Naive thymus-derived CD8-positive, alpha-beta T cell (primary cell): ENCODE data around the gene CSKMT. TPM values are rescaled to one million over a fixed set of nuclear protein-coding genes. Genes with fewer than 3 reads are reported as not detected.
A peak's percentile ranks its signal among the peaks of the same experiment; 100 is the strongest.

ENCODE experiments used
- ATAC-seq, 2 donors: fragments of 150-1000 bp; cut with Tn5 transposase in 1 of 2; sonication (Bioruptor Pico), chemical (Tn5 transposase) in 1 of 2; 1 replicate in 1 of 2; 2 replicates in 1 of 2; pipeline ENCODE4 v1.10.0; 2021; ENCODE audit warnings: mild to moderate bottlenecking in 2 of 2, moderate library complexity in 2 of 2
- POLR2A ChIA-PET: fragments of 350-600 bp; sonication (Branson Sonifier 250); formaldehyde crosslinking; loops from one replicate; lab custom pipeline; 2021; ENCODE audit warnings: antibody characterized with exemption; lab: Charles Lee
- DNase-seq, 10 donors: peaks; one replicate each; pipeline versions ENCODE4 v3.0.0 to v3.0.0-alpha.2; 2020 to 2022
- H3K27ac Mint-ChIP-seq, 10 donors: one replicate each; pipeline ENCODE4 v1.8.0; 2020 to 2022; ENCODE audit warnings: mild to moderate bottlenecking in 10 of 10, mixed read lengths in 10 of 10, moderate library complexity in 4 of 10, inconsistent platforms in 1 of 10
- H3K27me3 Mint-ChIP-seq, 5 donors: one replicate each; pipeline ENCODE4 v1.8.0; 2021 to 2022; ENCODE audit warnings: mixed read lengths in 5 of 5
- H3K36me3 Mint-ChIP-seq, 3 donors: one replicate each; pipeline ENCODE4 v1.8.0; 2020 to 2022; ENCODE audit warnings: mixed read lengths in 3 of 3, mild to moderate bottlenecking in 2 of 3, inconsistent platforms in 1 of 3
- H3K4me1 Mint-ChIP-seq, 4 donors: one replicate each; pipeline ENCODE4 v1.8.0; 2021 to 2022; ENCODE audit warnings: mixed read lengths in 4 of 4
- H3K4me3 Mint-ChIP-seq, 10 donors: one replicate each; pipeline ENCODE4 v1.8.0; 2020 to 2022; ENCODE audit warnings: mild to moderate bottlenecking in 10 of 10, mixed read lengths in 10 of 10, moderate library complexity in 6 of 10, inconsistent platforms in 1 of 10
- H3K9me3 Mint-ChIP-seq, 9 donors: one replicate each; pipeline ENCODE4 v1.8.0; 2020 to 2022; ENCODE audit warnings: mixed read lengths in 9 of 9, mild to moderate bottlenecking in 3 of 9, inconsistent platforms in 1 of 9, moderate library complexity in 1 of 9
- polyA plus RNA-seq, 3 donors: library from polyadenylated mRNA; unstranded; fragments of 300-500 nt; fragmentation: Illumina TruSeq; gene quantifications; one replicate each; pipeline ENCODE4 v1.2.3, GENCODE V29; 2021
- total RNA-seq, 8 experiments: library from RNA in 2 of 8; stranded (reverse) in 2 of 8; gene quantifications; one replicate each; pipeline ENCODE4 v1.2.3 and lab custom pipeline; 2021 to 2026

Gene CSKMT
- total and polyA plus RNA-seq, 5 experiments from 2014 or later, result 1.8 to 45.0 (median 3.7) TPM

DNA sequence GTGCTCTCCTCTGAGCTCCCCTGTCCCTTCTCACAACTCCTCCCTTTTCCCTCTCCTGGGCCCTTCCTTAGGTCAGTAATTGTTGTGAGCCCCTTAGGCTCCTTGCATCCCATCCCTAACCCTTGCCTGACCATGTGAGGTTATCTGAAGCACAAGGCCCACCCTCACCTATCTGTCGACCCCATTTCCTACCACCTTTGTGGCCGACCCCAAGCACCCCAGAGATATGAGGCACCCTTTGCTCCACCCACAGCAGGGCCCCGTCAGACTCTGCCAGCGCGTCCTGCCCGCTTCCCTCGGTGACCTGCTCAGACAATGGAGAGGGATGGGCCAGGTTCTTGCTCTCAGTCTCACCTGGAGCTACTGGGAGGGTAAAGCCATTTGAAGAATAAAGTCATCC, 43.7 kb downstream of the CSKMT start:
- Mint-ChIP-seq H3K9me3 (no peaks in the 10 kb centered on the region), H3K36me3 (peaks cover 4 to 34% (median 5%) of the 10 kb centered on the region in 3 donors), H3K4me1 (peaks cover 25 to 67% (median 57%) of the 10 kb centered on the region in 4 donors), H3K27ac (peak overlapping the region; percentile 97 to 100 (median 99)), H3K27me3 (no peaks in the 10 kb centered on the region), H3K4me3 (peak overlapping the region; percentile 88 to 98 (median 95))
- POLR2A ChIA-PET, result interaction anchor here (0.6 to 14.8 kb wide), 38 partner anchors 10 to 1560 kb away, joined by 3 to 263 read pairs (median 8); partner anchors contain the start of genes B3GAT3, C11orf98, CSKMT and EEF1G
- peak; percentile 38 to 43 for ATAC-seq
- peak in 6 of 10 donors; percentile 40 to 85 (median 54) for DNase-seq

DNA sequence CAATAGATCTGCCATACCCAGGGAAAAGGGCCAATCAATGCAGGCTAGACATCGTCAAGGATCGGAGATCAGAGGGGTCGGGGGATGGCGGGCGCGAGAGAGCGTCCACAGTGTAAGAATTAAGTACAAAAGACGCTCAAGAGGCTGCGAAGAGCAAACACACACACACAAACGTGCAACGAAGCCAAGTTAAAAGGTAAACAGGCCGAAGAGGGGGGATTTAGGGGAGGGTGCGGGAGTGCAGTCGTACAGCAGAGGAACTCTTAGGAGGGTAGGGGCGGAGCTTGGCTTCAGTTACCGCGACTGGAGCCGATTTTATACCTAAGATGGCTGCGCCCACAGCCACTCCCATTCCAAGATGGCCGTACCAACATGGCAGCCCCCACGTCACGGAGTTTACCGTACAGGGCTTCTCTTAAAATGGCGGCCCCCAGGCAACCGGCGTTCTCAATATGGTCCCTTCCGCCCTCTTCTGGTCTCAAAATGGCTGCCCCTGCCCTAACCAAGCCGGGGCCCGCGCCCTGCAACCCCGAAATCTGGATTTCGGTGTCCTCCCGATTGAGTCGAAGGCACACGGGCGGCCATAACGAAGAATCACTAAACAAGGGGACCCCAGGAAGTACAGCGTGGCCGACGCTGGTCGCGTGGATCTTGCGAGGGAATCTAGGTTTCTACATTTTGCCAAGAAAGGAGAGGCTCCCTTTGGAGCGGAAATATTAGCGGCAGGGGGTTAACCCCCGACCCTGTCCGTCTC, 44.3 kb downstream of the CSKMT start:
- DNase-seq, result peak; percentile 84 to 99 (median 97)
- POLR2A ChIA-PET, result interaction anchor here (0.6 to 14.8 kb wide), 40 partner anchors 9 to 1560 kb away, joined by 3 to 263 read pairs (median 8); partner anchors contain the start of genes B3GAT3, C11orf98, CSKMT and EEF1G
- H3K27me3 Mint-ChIP-seq, result no peaks in the 10 kb centered on the region
- peaks cover 4 to 40% (median 5%) of the 10 kb centered on the region in 3 donors for H3K36me3 Mint-ChIP-seq
- H3K4me1 Mint-ChIP-seq, result peaks cover 27 to 70% (median 59%) of the 10 kb centered on the region in 4 donors
- no peaks in the 10 kb centered on the region for H3K9me3 Mint-ChIP-seq
- peak overlapping the region; percentile 88 to 98 (median 95) for H3K4me3 Mint-ChIP-seq
- peak overlapping the region; percentile 97 to 100 (median 99) for H3K27ac Mint-ChIP-seq
- peak; percentile 74 to 78 for ATAC-seq

DNA sequence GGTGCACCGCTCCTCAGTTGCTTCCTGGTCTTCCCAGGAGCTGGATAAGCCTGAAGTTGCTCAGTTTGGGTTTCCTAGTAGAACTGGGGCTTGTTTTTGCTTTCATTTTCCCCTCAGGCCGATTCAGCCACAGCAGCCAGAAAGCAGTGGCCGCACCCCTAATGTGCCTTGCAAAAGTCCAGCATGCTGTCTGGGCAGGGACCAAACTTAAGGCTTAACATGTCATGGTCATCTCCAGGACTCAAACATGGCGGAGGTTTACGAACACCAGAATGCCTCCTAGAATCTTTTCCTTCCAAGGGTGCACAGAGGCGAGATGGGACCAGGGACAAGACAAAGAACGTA, 44.9 kb downstream of the CSKMT start:
- ATAC-seq (no peak), DNase-seq (no peak)
- peak overlapping the region; percentile 88 to 98 (median 95) for H3K4me3 Mint-ChIP-seq
- H3K9me3 Mint-ChIP-seq, result no peaks in the 10 kb centered on the region
- peaks cover 27 to 65% (median 59%) of the 10 kb centered on the region in 4 donors for H3K4me1 Mint-ChIP-seq
- H3K36me3 Mint-ChIP-seq, result peaks cover 4 to 45% (median 5%) of the 10 kb centered on the region in 3 donors
- POLR2A ChIA-PET, result interaction anchor here (0.6 to 14.8 kb wide), 29 partner anchors 9 to 1559 kb away, joined by 3 to 263 read pairs (median 11); partner anchors contain the start of genes B3GAT3, C11orf98, CSKMT and EEF1G
- H3K27me3 Mint-ChIP-seq, result no peaks in the 10 kb centered on the region
- H3K27ac Mint-ChIP-seq, result peak overlapping the region; percentile 97 to 100 (median 99)

- no peak for DNase-seq
- peak overlapping the region; percentile 37 to 92 (median 58) for H3K27ac Mint-ChIP-seq
- H3K9me3 Mint-ChIP-seq, result no peaks in the 10 kb centered on the region
- H3K27me3 Mint-ChIP-seq, result no peaks in the 10 kb centered on the region
- no peak for ATAC-seq
- H3K4me1 Mint-ChIP-seq, result peaks cover 22 to 50% (median 42%) of the 10 kb centered on the region in 4 donors
- peaks cover 5 to 69% (median 9%) of the 10 kb centered on the region in 3 donors for H3K36me3 Mint-ChIP-seq
- peak overlapping the region in 5 of 10 donors; percentile 0 to 40 (median 10) for H3K4me3 Mint-ChIP-seq
- POLR2A ChIA-PET, result interaction anchor here (8.0 to 14.8 kb wide), 3 partner anchors 15 to 129 kb away, joined by 71 to 263 read pairs (median 98); partner anchors contain the start of genes HNRNPUL2, TTC9C, WDR74 and ZBTB3
Measured at GRCh38 chr11:62712276-62712812, 47.2 kb downstream of the CSKMT start.

DNA sequence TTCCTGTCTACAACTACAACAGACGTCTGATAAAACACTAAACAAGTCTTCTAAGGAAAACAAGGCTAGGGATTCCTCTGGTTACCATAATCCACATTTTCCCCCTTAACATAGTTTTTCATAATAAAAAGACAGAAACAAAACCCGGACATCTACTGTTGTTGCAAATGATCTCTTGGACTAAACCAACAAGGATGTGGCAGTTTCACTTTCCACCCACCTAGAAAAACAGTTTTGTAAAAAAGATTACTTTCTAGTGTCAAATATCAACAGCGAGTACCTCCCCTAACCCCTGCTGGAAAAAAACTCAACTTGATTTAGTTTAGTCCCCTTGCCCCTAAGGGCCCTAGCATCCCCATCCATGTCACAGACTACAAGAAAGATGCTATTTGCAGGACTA, 47.7 kb downstream of the CSKMT start:
- Mint-ChIP-seq H3K9me3 (no peaks in the 10 kb centered on the region), H3K27ac (peak overlapping the region; percentile 22 to 92 (median 62)), H3K27me3 (no peaks in the 10 kb centered on the region), H3K36me3 (peaks cover 5 to 74% (median 12%) of the 10 kb centered on the region in 3 donors), H3K4me1 (peaks cover 21 to 47% (median 40%) of the 10 kb centered on the region in 4 donors), H3K4me3 (peak overlapping the region in 1 of 10 donors; percentile 18)
- POLR2A ChIA-PET, result interaction anchor here (9.7 to 14.8 kb wide), 2 partner anchors 14 to 128 kb away, joined by 98 to 263 read pairs; partner anchors contain the start of genes HNRNPUL2, TTC9C and WDR74
- ATAC-seq, result no peak
- DNase-seq, result no peak

- H3K27ac Mint-ChIP-seq, result peak overlapping the region in 9 of 10 donors; percentile 38 to 92 (median 65)
- peaks cover 5 to 79% (median 17%) of the 10 kb centered on the region in 3 donors for H3K36me3 Mint-ChIP-seq
- H3K4me1 Mint-ChIP-seq, result peaks cover 18 to 42% (median 39%) of the 10 kb centered on the region in 4 donors
- DNase-seq (no peak), ATAC-seq (no peak)
- H3K9me3 Mint-ChIP-seq, result no peaks in the 10 kb centered on the region
- no peak overlapping the region for H3K4me3 Mint-ChIP-seq
- POLR2A ChIA-PET, result interaction anchor here (9.7 to 14.8 kb wide), 2 partner anchors 14 to 128 kb away, joined by 98 to 263 read pairs; partner anchors contain the start of genes HNRNPUL2, TTC9C and WDR74
- H3K27me3 Mint-ChIP-seq, result no peaks in the 10 kb centered on the region
Measured at GRCh38 chr11:62713343-62713742, 48.2 kb downstream of the CSKMT start.

DNA sequence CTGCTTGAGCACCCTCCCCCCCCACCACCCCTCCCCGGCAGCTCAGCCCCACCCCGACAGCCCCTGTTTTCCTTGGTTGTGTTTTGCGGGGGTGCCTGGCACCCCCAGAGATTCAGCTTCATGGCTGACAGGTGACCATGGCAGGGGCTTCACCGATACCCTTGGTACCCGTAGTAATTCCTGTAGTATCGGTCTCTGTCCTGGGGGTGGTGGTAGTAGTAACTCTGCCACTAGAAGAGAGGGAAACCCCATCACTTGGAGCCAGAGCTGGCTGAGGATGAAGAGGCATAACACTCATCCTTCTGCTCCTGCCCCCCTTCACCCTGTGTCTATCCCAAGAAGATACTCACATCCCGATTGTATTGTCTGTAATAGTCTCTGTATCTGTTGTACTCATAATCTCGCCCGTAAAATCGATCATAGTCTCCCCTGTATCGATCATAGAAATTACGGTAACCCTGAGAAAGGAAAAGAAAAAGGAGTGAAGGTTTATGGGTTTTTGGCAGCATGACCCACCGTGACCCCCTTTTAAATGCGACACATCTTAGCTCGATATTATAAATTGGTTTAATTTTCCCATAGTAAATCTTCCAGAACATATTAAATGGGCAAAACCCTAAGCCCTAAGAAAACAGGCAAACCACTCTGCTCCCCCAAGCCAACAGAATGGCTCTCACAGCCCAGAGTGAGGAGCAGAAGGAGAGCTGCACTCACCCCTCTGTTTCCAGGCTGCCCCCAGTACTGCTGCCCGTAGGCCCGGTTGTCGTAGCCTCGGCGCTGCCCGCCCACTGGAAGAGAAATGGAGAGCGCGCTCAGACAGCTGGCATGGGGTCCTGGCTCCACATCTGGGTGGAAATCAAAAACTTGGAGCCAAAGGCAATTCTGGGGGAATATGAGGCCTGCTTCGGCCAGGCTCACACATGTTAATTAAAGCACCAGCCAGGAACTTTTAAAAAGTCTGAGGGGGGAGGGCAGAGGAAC, 50.3 kb downstream of the CSKMT start:
- POLR2A ChIA-PET, result interaction anchor here (1.2 to 14.8 kb wide), 3 partner anchors 9 to 38 kb away, joined by 3 to 263 read pairs (median 5); partner anchors contain the start of genes BSCL2, HNRNPUL2, TTC9C and ZBTB3
- ATAC-seq, result no peak
- Mint-ChIP-seq H3K9me3 (no peaks in the 10 kb centered on the region), H3K27ac (peak overlapping the region in 7 of 10 donors; percentile 12 to 74 (median 56)), H3K36me3 (peaks cover 5 to 96% (median 29%) of the 10 kb centered on the region in 3 donors), H3K4me1 (peaks cover 17 to 44% (median 30%) of the 10 kb centered on the region in 4 donors), H3K4me3 (no peak overlapping the region), H3K27me3 (no peaks in the 10 kb centered on the region)
- DNase-seq, result no peak

DNA sequence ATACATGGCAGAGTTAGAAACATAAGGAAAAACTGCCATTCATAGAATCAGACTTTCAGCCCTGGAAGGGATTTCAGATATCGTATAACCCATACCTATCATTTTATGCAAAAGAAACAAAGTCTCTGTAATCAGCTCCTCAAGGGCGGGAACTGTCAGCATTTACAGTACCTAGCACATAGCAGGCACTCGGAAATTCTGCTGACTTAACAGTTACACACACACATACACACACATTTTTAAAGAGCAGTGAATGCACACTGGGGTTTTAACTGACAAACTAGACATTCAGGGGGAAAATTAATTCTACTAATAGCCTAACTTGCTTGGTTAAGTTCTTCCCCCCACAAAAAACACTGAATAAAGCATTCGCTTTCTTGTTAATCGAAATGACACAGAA, 51.1 kb downstream of the CSKMT start:
- H3K36me3 Mint-ChIP-seq, result peaks cover 5 to 98% (median 33%) of the 10 kb centered on the region in 3 donors
- H3K9me3 Mint-ChIP-seq, result no peaks in the 10 kb centered on the region
- no peak overlapping the region for H3K4me3 Mint-ChIP-seq
- DNase-seq, result no peak
- ATAC-seq, result no peak
- POLR2A ChIA-PET, result interaction anchor here (1.2 to 14.8 kb wide), 2 partner anchors 9 to 11 kb away, joined by 3 to 263 read pairs; partner anchors contain the start of genes BSCL2, HNRNPUL2 and TTC9C
- H3K4me1 Mint-ChIP-seq, result peaks cover 17 to 44% (median 36%) of the 10 kb centered on the region in 4 donors
- no peaks in the 10 kb centered on the region for H3K27me3 Mint-ChIP-seq
- H3K27ac Mint-ChIP-seq, result peak overlapping the region in 2 of 10 donors; percentile 23 to 74

DNA sequence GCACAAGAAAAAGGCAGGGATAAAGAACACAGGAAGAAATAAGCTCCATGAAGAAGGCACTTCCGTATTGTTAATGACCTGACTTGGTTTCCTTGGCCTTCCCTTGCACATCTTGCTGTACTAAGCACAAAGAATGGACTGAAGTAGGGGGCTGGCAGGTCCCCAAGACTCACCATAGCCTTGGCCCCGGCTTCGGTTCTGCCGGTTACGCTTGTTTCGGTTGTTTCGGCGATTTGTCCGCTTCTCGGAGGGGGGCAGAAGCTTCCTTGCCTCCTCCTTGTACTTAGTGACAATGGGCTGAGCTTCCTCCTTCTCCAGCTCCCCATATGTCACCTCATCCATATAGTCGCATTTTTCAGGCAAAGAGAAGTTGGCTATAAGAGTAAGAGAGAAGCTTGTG, 51.7 kb downstream of the CSKMT start:
- Mint-ChIP-seq H3K27me3 (no peaks in the 10 kb centered on the region), H3K27ac (peak overlapping the region in 7 of 10 donors; percentile 23 to 86 (median 40)), H3K4me1 (peaks cover 17 to 46% (median 40%) of the 10 kb centered on the region in 4 donors), H3K36me3 (peaks cover 5 to 98% (median 37%) of the 10 kb centered on the region in 3 donors), H3K4me3 (no peak overlapping the region), H3K9me3 (no peaks in the 10 kb centered on the region)
- no peak for ATAC-seq
- no peak for DNase-seq
- POLR2A ChIA-PET, result interaction anchor here (1.0 to 14.8 kb wide), 2 partner anchors 10 to 37 kb away, joined by 4 to 263 read pairs; partner anchors contain the start of genes HNRNPUL2, TTC9C and ZBTB3
